ENCODE data around the gene PTPRN2.

PTPRN2 gene

DNA sequence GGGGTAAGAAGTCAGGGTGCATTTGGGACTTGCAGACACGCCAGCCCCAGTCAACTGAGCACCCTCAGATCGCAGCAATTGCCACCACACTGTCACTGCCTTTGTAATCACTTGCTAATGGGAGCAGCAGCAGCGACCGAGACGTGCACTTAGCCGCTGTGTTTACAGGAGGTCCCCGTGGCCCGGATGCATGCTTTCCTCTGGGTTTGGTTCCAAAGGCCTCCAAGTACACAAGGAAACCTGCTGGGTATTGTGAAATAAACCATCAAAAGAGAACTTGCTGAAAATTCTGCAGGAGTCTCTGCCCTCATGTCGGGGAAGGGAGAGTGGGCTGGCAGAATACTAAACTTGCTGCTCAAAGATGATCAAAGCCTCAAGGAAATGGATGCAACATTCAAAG lies 909.1 kb downstream of the PTPRN2 start:
- Mint-ChIP-seq H3K9me3 (no peaks in the 10 kb centered on the region), H3K4me3 (no peak overlapping the region), H3K36me3 (ENCODE audit: low read depth) (no peaks in the 10 kb centered on the region)

DNA sequence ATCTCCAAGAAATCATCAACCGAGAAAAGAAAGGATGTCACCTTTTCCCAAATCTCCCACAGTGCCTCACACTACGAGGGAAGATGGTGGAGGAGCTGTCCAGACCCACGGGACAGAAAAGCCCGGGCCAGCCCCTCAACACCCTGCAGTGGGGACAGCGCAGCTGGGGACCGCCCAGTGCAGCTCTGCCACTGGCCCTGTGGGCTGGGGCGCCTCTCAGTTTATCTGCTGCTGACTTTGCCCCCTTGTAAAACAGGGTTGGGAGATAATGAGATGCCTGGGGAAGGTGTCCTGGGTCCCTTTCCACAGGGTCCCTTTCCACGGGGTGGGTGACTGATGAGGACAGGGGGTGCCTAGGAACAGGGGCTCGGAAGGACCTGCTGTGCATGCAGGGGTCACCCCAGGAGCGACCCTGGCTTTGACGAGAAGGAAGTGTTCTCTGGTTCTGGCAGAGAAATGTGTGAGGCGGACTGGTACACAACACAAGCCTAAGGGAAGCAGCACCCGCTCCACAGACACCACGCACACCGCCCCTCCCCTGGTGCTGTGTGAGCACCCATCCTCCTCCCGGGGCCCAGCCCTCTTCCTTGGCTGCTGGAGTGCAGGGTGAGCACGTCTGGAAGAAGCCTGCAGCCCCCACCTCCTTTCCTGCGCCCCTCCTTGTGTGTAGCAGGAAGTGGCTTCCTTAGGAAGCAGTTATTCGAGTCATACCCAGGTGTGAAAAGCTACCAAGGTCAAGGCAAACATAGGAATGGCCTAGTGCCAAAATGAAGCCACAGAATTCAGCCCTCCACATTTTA lies 911.0 kb downstream of the PTPRN2 start:
- H3K27me3 Mint-ChIP-seq: peaks cover 55% of the 10 kb centered on the region

More for the DNA sequence above, 909.1 kb downstream of the PTPRN2 start:
- peaks cover 74% of the 10 kb centered on the region for H3K27me3 Mint-ChIP-seq
- H3K27ac Mint-ChIP-seq: no peak overlapping the region
- H3K4me1 Mint-ChIP-seq (ENCODE audit: low read depth): peaks cover under 1% of the 10 kb centered on the region

DNA sequence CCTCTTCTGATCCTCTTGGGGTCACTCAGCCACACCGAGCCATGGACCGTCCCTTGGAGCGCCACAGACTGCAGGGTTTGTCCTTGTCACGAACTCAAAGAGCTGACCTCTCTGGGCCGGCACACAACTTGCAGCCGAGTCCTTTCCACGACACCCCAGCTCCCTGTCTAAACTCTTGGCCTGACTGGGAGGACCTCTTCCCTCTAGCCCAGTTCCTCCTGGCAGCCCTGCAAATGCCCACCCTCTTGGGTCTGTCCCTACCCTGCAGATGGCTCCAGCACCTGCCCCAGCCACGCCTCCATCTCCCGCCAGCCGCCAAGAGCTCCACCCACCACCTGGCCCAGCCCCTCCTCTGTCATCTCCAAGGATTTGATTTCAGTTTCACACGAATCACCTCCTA lies 911.6 kb downstream of the PTPRN2 start:
- Mint-ChIP-seq H3K27ac (no peak overlapping the region), H3K36me3 (ENCODE audit: low read depth) (no peaks in the 10 kb centered on the region), H3K4me3 (no peak overlapping the region), H3K4me1 (ENCODE audit: low read depth) (no peaks in the 10 kb centered on the region), H3K27me3 (peaks cover 49% of the 10 kb centered on the region), H3K9me3 (no peaks in the 10 kb centered on the region)

More for the DNA sequence above, 911.0 kb downstream of the PTPRN2 start:
- no peaks in the 10 kb centered on the region for H3K36me3 Mint-ChIP-seq (ENCODE audit: low read depth)
- no peaks in the 10 kb centered on the region for H3K4me1 Mint-ChIP-seq (ENCODE audit: low read depth)
- H3K9me3 Mint-ChIP-seq: no peaks in the 10 kb centered on the region
- H3K4me3 Mint-ChIP-seq: no peak overlapping the region
- H3K27ac Mint-ChIP-seq: no peak overlapping the region

DNA sequence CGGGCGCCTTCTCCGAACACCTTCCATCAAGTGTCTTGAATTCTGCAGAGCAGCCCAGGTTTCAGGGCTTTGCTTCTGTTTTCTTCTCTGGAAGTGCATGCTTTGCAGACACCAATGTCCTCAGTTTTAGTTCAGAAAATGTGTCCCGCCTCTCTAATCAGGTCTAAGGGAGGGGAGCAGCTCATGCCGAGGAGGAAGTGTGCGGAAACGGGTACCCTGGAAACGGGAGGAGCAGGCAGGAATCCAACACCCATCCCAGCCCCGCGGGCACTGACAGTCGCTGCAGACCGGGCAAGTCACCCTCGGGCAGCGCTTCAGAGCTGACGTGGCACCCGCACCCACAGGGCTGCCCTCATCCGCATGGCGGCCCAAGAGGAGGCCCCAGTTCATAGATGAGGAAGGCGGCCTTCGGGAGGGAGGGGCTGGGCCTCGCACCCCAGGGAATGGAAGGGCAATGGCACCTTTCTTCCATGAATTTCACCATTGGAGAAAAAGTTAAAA lies 912.1 kb downstream of the PTPRN2 start:
- Mint-ChIP-seq H3K4me1 (ENCODE audit: low read depth) (peaks cover 3% of the 10 kb centered on the region), H3K27me3 (peaks cover 45% of the 10 kb centered on the region), H3K36me3 (ENCODE audit: low read depth) (no peaks in the 10 kb centered on the region), H3K27ac (no peak overlapping the region), H3K9me3 (no peaks in the 10 kb centered on the region), H3K4me3 (no peak overlapping the region)

DNA sequence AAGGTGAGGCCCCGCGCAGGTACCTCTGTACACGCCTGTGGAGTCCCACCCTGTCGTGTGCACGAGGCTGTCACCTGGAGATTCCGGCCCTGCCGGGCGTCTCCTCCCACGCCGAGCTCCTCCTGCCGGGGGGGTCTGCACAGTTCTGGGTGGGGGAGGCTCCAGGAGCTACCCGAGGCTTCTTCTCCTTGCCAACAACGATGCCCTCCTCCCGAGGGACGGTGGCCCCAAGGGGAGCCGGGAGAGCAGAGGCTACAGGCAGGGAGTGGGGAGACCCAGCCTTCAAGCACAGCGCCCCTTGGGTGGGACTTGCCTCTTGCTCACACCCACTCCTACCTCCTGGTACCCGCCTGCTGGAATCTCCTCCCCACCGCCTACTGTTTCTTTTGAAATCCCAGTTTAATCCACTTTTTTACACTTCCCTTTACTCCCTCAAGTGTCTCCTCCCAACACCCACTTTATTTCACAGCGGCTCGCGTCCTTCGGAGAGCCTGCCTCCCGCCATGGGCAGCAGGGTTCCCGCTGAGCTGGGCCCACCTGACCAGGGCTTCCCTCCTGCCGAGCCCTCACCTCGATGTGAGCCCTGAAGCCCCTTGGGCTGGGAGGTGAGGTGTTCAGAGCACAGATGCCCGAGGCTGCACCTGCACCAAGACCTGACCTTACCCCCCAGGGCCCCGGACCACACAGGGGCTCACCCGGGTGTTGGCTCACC lies 912.8 kb downstream of the PTPRN2 start:
- no peak overlapping the region for H3K27ac Mint-ChIP-seq
- H3K9me3 Mint-ChIP-seq: no peaks in the 10 kb centered on the region
- H3K4me3 Mint-ChIP-seq: no peak overlapping the region
- H3K36me3 Mint-ChIP-seq (ENCODE audit: low read depth): no peaks in the 10 kb centered on the region
- H3K4me1 Mint-ChIP-seq (ENCODE audit: low read depth): peaks cover 9% of the 10 kb centered on the region
- peaks cover 43% of the 10 kb centered on the region for H3K27me3 Mint-ChIP-seq

DNA sequence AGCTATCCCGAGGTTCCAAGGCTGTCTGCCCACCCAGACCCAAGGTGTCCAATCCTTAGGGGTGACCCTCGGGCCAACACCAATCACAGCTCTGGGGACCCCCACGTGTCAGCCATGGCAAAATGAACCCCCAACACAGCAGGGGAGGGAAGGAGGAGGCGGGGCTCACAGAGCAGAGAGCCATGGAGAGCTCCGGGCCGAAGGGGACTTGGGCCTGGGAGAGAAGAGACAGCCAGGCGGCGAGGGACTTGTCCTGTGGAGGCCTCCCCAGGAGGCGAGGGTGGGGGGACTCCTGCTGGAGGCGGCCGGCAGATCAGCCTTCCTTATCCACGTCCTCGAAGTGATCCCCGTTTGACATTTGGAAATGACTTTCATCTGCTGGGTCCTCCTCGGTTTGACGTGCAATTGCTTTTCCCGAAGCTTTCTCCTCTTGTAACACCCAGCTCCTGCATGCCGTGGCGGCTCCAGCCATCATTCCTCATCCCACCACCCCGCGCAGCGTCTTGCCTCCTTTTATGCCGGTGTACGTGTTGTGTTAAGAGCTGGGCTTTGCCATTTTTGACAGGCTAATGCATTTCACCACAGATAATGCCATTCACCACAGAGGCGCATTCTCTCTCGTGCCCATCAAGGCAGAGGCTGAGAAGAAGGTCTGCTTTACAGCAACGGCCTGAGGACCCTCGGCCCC lies 913.5 kb downstream of the PTPRN2 start:
- peaks cover 45% of the 10 kb centered on the region for H3K27me3 Mint-ChIP-seq
- H3K36me3 Mint-ChIP-seq (ENCODE audit: low read depth): no peaks in the 10 kb centered on the region
- no peak overlapping the region for H3K27ac Mint-ChIP-seq
- no peak overlapping the region for H3K4me3 Mint-ChIP-seq
- H3K4me1 Mint-ChIP-seq (ENCODE audit: low read depth): peaks cover 16% of the 10 kb centered on the region
- no peaks in the 10 kb centered on the region for H3K9me3 Mint-ChIP-seq

DNA sequence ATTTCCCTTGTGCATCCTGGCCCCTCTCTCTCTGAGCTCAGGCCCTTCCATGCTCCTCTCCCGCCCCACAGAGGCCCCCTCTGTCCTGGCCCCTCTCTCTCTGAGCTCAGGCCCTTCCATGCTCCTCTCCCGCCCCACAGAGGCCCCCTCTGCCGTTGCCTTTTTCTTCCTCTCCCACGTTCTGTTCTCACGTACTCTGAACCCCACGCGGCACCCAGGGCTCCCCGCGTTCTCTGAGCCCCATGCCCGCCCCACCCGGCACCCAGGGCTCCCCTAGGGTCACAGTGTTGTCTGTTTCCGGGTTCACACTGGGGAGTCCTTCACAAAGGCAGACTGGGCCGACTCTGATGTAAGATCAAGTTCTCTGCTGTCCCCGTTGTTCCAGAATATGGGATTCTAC lies 914.0 kb downstream of the PTPRN2 start:
- Mint-ChIP-seq H3K9me3 (no peaks in the 10 kb centered on the region), H3K27ac (no peak overlapping the region), H3K27me3 (peaks cover 42% of the 10 kb centered on the region), H3K36me3 (ENCODE audit: low read depth) (no peaks in the 10 kb centered on the region), H3K4me3 (no peak overlapping the region), H3K4me1 (ENCODE audit: low read depth) (peaks cover 21% of the 10 kb centered on the region)

DNA sequence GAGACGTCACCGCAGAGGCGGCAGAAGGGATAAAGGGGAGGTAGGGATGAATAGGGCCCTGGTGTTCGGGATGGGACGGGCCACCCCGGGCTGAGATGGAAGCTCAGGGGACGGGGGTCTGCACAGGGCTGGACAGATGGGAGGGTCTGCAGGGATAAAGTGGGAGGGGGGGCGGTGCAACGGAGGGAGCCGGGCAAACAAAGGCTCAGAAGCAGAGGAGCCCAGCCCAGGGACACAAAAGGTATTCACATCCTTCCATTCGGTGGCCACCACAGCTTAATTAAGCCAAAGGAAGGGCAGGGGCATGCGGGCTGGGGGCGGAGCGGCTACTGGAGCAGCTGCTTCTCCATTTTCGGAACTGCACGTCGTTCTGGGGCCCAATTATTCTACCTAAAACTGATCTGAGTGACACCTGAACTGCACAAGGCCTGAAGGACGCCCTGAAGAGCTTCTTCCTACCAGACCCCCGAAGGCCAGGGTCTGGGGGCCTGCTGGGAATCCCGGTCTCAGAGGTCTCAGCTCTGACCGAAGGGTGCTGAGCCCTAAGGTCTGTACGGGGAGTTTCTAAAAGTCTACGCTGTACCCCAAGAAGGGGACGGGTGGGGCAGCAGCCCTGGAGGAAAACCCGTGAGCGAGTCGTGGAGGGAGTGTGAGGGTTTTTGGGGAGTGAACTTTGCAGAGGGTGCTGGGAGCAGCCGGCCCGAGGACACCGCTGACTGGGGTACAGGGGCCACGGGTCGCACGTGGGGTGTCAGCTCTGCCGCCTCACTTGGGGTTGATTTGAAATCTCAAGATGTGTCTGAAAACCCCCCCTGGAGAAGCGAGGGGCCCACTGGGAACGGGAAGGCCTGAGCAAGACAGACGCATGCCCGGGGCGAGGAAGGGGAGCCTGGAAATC lies 916.0 kb downstream of the PTPRN2 start:
- Mint-ChIP-seq H3K4me1 (ENCODE audit: low read depth) (peaks cover 28% of the 10 kb centered on the region), H3K27me3 (peaks cover 26% of the 10 kb centered on the region), H3K9me3 (no peaks in the 10 kb centered on the region), H3K27ac (no peak overlapping the region), H3K36me3 (ENCODE audit: low read depth) (no peaks in the 10 kb centered on the region), H3K4me3 (no peak overlapping the region)

DNA sequence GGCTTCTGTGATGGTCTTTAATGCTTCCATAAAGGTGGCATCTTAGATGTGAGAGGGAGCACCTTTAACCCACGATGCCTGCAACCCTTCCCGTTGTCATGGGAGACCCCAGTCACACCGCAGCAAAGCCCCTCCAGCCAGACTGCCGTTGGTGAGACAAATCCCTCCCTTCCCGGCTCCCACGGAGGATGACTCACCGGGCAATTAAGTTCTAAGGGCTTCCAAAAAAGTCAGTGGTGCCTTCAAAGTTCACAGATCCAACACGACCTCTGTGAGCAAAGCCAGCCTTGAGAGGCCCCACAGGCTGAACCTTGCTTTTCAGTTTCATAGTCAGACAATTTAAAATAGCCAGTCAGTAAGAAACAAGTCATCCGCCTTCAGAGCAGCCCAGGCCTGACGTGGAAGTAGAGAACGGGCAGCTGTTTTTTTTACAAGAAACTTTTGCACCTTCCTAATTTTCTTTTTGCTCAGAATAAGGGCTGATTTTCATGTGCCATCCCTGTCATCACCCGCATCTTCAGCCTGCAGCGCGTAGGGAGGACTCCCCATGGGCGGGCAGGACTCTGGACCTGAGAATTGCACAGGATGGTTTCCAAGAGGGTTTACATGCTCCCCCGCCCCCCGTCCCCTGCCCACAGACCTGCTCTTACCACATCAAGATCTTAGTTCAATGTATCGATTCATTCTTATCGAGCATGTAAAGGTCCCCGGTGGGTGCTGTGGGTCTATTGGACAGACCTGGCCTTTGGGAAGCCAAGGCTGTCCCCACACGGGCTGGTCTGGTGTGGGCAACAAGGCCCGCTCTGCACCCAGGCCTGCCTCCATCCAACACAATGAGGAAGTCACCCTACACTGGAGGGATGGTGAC lies 916.9 kb downstream of the PTPRN2 start:
- Mint-ChIP-seq H3K27ac (no peak overlapping the region), H3K9me3 (no peaks in the 10 kb centered on the region), H3K36me3 (ENCODE audit: low read depth) (no peaks in the 10 kb centered on the region), H3K27me3 (peaks cover 24% of the 10 kb centered on the region), H3K4me3 (no peak overlapping the region), H3K4me1 (ENCODE audit: low read depth) (peaks cover 28% of the 10 kb centered on the region)

DNA sequence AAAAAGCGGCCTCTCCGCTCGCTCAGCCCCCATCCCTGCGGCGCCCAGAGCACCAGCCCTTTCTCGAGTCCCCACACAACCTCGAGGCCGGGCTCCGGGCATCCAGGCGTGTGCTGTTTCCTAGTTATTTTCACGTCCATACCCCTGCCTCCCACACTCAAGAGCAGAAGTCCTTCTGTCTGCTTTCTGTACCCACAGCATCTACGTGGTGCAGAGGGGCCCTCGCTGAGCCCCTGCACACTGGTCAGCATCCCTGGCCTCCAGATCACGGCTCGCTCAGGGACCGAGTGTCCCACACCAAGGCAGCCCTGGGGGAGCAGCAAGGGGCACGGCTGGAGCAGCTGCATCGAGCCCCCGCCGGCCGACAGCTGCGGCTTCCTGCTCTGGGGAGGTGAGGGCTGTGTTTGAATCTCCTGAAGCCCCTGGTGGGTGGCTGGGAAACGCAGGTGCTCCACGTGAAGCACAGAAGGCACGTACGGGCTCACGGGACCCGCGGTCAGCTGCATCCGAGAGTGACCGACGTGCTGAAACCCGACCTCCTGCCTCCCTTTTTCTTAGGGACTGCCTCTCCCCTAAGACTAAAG lies 917.8 kb downstream of the PTPRN2 start:
- H3K9me3 Mint-ChIP-seq: no peaks in the 10 kb centered on the region
- peaks cover 28% of the 10 kb centered on the region for H3K4me1 Mint-ChIP-seq (ENCODE audit: low read depth)
- H3K36me3 Mint-ChIP-seq (ENCODE audit: low read depth): no peaks in the 10 kb centered on the region
- no peak overlapping the region for H3K27ac Mint-ChIP-seq
- H3K27me3 Mint-ChIP-seq: peaks cover 17% of the 10 kb centered on the region
- H3K4me3 Mint-ChIP-seq: no peak overlapping the region

DNA sequence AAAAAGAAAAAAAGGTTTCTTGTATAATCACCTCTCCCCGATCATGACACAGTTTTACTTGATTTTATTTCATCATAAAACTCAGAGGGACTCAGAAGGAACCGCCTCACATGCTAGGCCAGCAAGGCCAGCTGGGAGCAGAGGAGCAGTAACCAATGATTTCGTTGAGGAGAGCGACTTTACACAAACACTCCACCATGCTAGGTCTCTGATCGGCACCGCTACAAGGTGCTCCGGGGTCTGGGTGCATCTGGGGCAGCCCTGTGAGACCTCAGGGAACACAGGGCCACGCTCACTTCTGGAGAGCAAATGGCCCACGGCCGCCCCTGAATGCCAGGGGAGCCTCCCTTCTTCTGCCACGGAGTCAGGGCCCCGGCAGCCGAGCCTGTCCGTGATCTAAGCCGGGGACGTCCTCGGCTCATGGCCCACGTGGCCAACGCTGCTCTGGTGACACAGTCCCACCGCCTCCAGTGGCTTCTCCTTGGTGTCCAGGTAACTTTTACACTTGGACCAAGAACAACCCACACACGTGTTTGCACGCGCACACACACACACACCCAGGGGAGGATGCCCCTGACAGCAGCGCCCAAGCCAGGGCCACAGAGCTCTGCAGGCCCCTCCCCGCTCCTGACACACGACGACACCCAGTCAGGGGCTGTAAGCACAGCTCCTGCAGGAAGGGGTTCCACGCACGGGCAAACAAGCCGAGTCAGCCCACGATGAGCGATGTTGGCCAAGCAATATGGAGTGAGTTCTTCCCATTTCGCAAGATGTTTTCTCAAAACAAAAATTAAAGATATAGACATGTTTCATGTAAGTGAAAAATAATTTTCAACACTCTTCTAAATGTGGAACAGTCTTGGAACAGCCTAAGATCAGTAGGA lies 918.5 kb downstream of the PTPRN2 start:
- Mint-ChIP-seq H3K27ac (no peak overlapping the region), H3K4me3 (no peak overlapping the region), H3K4me1 (ENCODE audit: low read depth) (peaks cover 28% of the 10 kb centered on the region), H3K27me3 (peaks cover 17% of the 10 kb centered on the region), H3K9me3 (no peaks in the 10 kb centered on the region), H3K36me3 (ENCODE audit: low read depth) (no peaks in the 10 kb centered on the region)

DNA sequence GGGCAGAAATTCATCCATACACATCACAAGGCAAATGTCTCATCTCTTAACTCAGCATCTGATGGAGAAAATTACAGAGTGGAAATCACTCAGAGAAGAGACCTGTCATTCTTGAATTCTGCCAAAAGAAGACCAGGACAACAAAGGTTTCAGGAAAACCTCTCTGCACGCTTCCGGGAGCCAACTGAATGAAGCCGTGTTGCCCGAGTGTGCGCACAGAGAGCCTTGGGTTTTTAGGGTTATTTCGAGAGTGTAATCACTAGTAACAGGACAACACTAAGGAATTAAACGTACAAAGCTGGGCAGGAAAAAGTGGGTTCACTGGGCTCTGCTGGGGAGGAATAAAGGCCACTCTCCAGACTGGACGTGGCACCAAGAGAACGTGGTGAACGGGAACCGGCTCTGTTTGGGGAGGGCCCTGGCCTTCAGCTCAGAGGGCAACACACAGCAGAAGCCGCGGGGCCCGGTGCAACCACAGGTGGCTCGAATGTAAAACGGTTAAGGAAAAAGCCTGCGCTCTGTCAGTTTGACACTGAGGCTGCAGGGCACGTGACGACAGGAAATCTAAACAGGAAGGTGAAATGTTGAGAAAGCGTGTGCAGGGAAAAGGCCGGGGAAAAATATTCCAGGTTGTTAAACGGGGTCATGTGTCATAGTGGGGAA lies 919.3 kb downstream of the PTPRN2 start:
- H3K4me3 Mint-ChIP-seq: no peak overlapping the region
- no peak overlapping the region for H3K27ac Mint-ChIP-seq
- no peaks in the 10 kb centered on the region for H3K9me3 Mint-ChIP-seq
- H3K4me1 Mint-ChIP-seq (ENCODE audit: low read depth): peaks cover 28% of the 10 kb centered on the region
- peaks cover 17% of the 10 kb centered on the region for H3K27me3 Mint-ChIP-seq
- H3K36me3 Mint-ChIP-seq (ENCODE audit: low read depth): no peaks in the 10 kb centered on the region
